Suprapubic skin (tissue), 4 donors: ENCODE measurements around the gene BRICD5. TPM values are rescaled to one million over a fixed set of nuclear protein-coding genes. Genes with fewer than 3 reads are reported as not detected.

Experiments
- DNase-seq, 2 donors: peaks; one replicate each; pipeline ENCODE4 v3.0.0-alpha.2; 2019; ENCODE audit warnings: low spot score in 2 of 2
- H3K27ac ChIP-seq: fragments of 200-600 bp; sonication (generic); one replicate; pipeline ENCODE4 v1.5.1; 2019
- H3K27me3 ChIP-seq: fragments of 200-600 bp; sonication (generic); one replicate; pipeline ENCODE4 v1.5.1; 2019
- H3K36me3 ChIP-seq: fragments of 200-600 bp; sonication (generic); one replicate; pipeline ENCODE4 v1.5.1; 2019
- H3K4me1 ChIP-seq: fragments of 200-600 bp; sonication (generic); one replicate; pipeline ENCODE4 v1.5.1; 2019
- H3K4me3 ChIP-seq: fragments of 200-600 bp; sonication (generic); one replicate; pipeline ENCODE4 v1.5.1; 2019; ENCODE audit warnings: mild to moderate bottlenecking
- H3K9me3 ChIP-seq: fragments of 200-600 bp; sonication (generic); one replicate; pipeline ENCODE4 v1.5.1; 2019
- EP300 ChIP-seq: sonication (generic); formaldehyde crosslinking; IDR thresholded peaks from one replicate; pipeline ENCODE4 v1.6.1; 2017; ENCODE audit warnings: antibody characterized with exemption
- POLR2A ChIP-seq, 2 donors: fragments of 450-650 bp; IDR thresholded peaks; one replicate each; pipeline ENCODE4 v1.6.1; 2017; ENCODE audit warnings: antibody characterized with exemption in 2 of 2, mild to moderate bottlenecking in 2 of 2, moderate library complexity in 2 of 2
- POLR2AphosphoS5 ChIP-seq, 3 donors: sonication (generic); formaldehyde crosslinking; IDR thresholded peaks; one replicate each; pipeline ENCODE4 v1.6.1; 2017; ENCODE audit warnings: antibody characterized with exemption in 3 of 3
- WGBS: methylation state at CpG from one replicate; pipeline ENCODE4 v1.1.5; 2018; 5-methylcytosine and 5-hydroxymethylcytosine counted together
- total RNA-seq, 4 donors: library from RNA; depleted of rRNA; stranded (reverse); fragments of >200 nt; gene quantifications; one replicate each; pipeline ENCODE4 v1.1.0, GENCODE V29; 2016
- TF ChIP-seq, protein P1 (sequence below), 2 donors: fragments of 200-600 bp in 1 of 2; fragments of 450-650 bp in 1 of 2; sonication (generic) in 1 of 2; IDR thresholded peaks; one replicate each; pipeline ENCODE4 v1.5.1; 2016 to 2019; ENCODE audit warnings: antibody characterized with exemption in 2 of 2, mild to moderate bottlenecking in 1 of 2, moderate library complexity in 1 of 2

Gene BRICD5
- total RNA-seq, 4 donors from 2014 or later: 2.2 to 10.0 (median 3.2) TPM

DNA sequence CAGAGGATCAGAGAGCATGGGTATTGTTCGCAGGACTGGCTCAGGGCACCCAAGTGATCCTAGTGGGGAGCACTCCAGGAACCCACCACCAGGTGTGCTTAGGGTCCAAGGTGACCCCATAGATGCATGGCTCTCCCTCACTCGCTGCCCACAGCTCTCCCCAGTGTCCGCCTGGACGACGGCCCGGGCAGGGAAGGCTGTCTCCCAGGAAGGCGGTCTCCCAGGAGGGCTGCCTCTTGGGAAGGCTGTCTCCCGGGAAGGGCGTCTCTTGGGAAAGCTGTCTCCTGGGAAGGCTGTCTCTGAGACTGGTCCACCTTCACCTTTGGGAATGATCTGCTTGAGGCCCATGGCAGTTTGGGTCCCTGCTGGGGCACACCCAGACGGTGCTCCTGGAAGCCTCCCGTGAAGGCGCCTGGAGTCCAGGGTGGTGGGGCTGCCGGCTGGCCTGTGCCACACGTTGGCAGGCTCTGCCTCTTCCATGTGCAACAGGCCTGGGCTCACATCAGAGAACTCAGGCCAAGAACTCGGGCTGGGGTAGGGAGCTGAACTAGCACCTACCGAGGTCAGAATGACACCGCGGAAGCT lies 35.7 kb upstream of the BRICD5 start:
- H3K9me3 ChIP-seq: no peaks in the 10 kb centered on the region
- H3K4me1 ChIP-seq: peaks cover 9% of the 10 kb centered on the region
- no peak for DNase-seq
- no peak overlapping the region for H3K27ac ChIP-seq
- no peak for TF ChIP-seq POLR2AphosphoS5 (IDR thresholded peaks at IDR 0.05)
- no peak for TF ChIP-seq POLR2A (IDR thresholded peaks at IDR 0.05)
- TF ChIP-seq, protein P1, sequence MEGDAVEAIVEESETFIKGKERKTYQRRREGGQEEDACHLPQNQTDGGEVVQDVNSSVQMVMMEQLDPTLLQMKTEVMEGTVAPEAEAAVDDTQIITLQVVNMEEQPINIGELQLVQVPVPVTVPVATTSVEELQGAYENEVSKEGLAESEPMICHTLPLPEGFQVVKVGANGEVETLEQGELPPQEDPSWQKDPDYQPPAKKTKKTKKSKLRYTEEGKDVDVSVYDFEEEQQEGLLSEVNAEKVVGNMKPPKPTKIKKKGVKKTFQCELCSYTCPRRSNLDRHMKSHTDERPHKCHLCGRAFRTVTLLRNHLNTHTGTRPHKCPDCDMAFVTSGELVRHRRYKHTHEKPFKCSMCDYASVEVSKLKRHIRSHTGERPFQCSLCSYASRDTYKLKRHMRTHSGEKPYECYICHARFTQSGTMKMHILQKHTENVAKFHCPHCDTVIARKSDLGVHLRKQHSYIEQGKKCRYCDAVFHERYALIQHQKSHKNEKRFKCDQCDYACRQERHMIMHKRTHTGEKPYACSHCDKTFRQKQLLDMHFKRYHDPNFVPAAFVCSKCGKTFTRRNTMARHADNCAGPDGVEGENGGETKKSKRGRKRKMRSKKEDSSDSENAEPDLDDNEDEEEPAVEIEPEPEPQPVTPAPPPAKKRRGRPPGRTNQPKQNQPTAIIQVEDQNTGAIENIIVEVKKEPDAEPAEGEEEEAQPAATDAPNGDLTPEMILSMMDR (IDR thresholded peaks at IDR 0.05): no peak
- no peak for TF ChIP-seq EP300
- no peak overlapping the region for H3K4me3 ChIP-seq
- peaks cover 53% of the 10 kb centered on the region for H3K36me3 ChIP-seq
- WGBS: 100% methylated on average over 1 of the region's 18 CpGs
- H3K27me3 ChIP-seq: no peaks in the 10 kb centered on the region

DNA sequence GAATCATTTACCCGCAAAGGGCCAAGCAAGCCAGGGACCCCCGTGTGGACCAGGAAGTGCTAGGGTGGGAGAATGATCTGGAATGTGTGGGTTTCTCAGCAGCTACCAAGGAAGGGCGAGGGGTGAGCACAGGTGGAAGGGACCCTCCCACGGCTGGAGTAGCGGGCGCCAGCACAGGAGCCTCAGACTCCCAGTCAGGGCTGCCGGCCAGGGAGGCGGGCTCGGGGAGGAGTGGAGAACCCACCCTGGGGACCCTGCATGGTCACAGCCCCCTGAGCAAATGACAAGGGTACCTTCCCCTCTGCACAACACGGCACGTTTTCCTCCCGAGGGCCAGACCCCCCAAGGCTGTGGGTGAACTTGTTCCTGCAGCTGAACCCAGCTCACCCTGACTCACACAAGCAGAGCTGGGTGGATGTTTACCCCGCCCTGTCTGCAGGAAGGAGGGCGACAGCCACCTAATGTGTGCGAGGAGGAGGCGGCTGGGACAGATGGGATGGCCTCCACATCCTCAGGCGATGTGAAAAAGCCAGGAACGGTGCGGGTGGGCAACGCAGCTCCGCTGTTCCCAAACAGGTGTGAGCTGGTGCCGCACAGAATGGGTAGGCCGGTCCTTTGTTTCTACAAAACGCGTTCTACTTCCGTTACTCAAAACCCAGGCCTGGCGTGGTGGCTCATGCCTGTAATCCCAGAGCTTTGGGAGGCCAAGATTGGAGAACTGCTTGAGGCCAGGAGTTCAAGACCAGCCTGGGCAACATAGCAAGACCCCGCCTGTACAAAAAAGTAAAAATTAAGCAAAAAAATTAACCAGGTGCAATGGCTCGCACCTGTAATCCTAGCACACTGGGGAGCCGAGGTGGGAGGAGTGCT lies 34.5 kb upstream of the BRICD5 start:
- 91% methylated on average over 26 of the region's 30 CpGs for WGBS
- no peak overlapping the region for H3K4me3 ChIP-seq
- H3K9me3 ChIP-seq: no peaks in the 10 kb centered on the region
- H3K27me3 ChIP-seq: no peaks in the 10 kb centered on the region
- peaks cover 61% of the 10 kb centered on the region for H3K36me3 ChIP-seq
- H3K27ac ChIP-seq: no peak overlapping the region
- DNase-seq: no peak
- TF ChIP-seq, protein P1 (IDR thresholded peaks at IDR 0.05): no peak
- TF ChIP-seq POLR2AphosphoS5 (IDR thresholded peaks at IDR 0.05) (no peak), POLR2A (IDR thresholded peaks at IDR 0.05) (no peak), EP300 (no peak)
- H3K4me1 ChIP-seq: peaks cover 2% of the 10 kb centered on the region

DNA sequence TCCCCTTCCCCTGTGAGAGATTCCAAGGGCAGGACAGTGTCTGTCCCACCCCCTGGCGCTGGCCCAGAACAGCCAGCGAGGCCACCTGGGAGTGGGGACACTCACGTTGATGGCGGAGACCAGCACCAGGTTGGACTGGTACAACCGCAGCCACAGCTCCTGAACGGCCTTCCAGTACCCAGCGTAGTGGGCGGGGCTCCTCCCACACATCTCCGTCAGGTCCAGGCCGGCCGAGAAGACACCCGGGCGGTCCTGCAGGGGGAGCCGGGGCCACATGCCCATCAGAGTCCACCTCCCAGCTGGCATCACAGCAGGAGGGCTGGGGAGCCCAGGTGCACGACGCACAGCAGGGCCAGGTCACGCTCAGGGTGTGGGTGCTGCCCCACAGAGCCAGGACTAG lies 33.6 kb upstream of the BRICD5 start:
- Histone ChIP-seq H3K4me1 (no peaks in the 10 kb centered on the region), H3K9me3 (no peaks in the 10 kb centered on the region), H3K27ac (no peak overlapping the region), H3K36me3 (peaks cover 64% of the 10 kb centered on the region), H3K27me3 (no peaks in the 10 kb centered on the region), H3K4me3 (no peak overlapping the region)
- TF ChIP-seq, protein P1 (IDR thresholded peaks at IDR 0.05): no peak
- TF ChIP-seq POLR2A (IDR thresholded peaks at IDR 0.05) (no peak), POLR2AphosphoS5 (IDR thresholded peaks at IDR 0.05) (no peak), EP300 (no peak)
- no peak for DNase-seq
- WGBS: 72% methylated on average over 14 of the region's 17 CpGs

DNA sequence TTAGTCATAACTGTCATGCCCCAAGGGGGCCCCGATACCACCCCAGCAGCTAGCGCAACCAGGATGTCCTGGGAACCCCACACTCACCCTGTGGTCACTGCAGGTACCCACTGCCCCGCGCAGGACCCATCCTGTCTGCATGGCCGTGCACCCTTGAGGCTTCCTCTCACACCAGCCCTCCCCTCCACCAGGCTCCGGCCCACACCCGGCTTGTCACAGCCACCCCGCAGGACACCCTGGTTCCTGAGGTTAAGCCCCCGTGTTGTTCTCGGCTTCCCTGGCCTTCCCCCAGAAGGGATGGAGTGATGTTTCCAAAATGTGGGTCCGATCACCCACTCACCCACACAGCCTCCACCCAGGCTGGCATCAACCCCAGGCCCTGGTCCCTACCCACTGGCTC lies 33.1 kb upstream of the BRICD5 start:
- no peak for DNase-seq
- no peak overlapping the region for H3K27ac ChIP-seq
- peaks cover 64% of the 10 kb centered on the region for H3K36me3 ChIP-seq
- no peak overlapping the region for H3K4me3 ChIP-seq
- TF ChIP-seq, protein P1 (IDR thresholded peaks at IDR 0.05): no peak
- no peak for TF ChIP-seq POLR2A (IDR thresholded peaks at IDR 0.05)
- no peak for TF ChIP-seq POLR2AphosphoS5 (IDR thresholded peaks at IDR 0.05)
- TF ChIP-seq EP300: no peak
- H3K27me3 ChIP-seq: no peaks in the 10 kb centered on the region
- H3K9me3 ChIP-seq: no peaks in the 10 kb centered on the region
- WGBS: 96% methylated on average over 11 of the region's 11 CpGs
- peaks cover 2% of the 10 kb centered on the region for H3K4me1 ChIP-seq

DNA sequence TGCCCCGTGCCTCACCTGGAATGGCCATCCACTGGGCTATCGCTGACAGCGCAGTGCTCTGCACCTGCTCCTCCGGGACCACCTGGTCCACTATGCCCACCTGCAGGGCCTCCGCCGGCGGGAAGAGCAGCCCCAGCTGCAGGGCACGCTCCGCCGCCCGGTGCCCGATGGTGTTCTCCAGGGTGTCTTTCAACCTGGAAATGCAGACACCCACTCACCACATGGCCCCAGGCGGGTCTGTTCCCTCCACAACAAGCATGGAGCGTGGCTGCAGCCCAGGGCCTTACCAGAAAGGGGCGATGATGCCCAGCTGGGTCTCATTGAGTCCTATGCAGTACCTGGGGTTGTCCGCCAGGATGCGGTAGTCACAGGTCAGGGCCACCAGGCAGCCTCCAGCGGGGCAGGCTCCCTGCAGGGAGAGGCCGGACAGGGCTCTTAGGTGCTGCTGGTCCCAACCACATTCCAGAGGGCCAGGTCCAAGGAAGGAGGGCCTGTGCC lies 32.4 kb upstream of the BRICD5 start:
- H3K4me1 ChIP-seq: peaks cover 9% of the 10 kb centered on the region
- WGBS: 95% methylated on average over 11 of the region's 19 CpGs
- H3K27me3 ChIP-seq: peaks cover under 1% of the 10 kb centered on the region
- H3K36me3 ChIP-seq: peaks cover 64% of the 10 kb centered on the region
- H3K9me3 ChIP-seq: no peaks in the 10 kb centered on the region
- no peak for DNase-seq
- H3K4me3 ChIP-seq: no peak overlapping the region
- TF ChIP-seq, protein P1 (IDR thresholded peaks at IDR 0.05): no peak
- TF ChIP-seq POLR2A (IDR thresholded peaks at IDR 0.05) (no peak), EP300 (no peak), POLR2AphosphoS5 (IDR thresholded peaks at IDR 0.05) (no peak)
- no peak overlapping the region for H3K27ac ChIP-seq
